Measurements from ENCODE around the gene S100P.
"Not testable (repeated sequence)": the region's sequence is repeated elsewhere in the genome, so short reads cannot be mapped to it uniquely, and the experiment has no call there.

The S100P gene

DNA sequence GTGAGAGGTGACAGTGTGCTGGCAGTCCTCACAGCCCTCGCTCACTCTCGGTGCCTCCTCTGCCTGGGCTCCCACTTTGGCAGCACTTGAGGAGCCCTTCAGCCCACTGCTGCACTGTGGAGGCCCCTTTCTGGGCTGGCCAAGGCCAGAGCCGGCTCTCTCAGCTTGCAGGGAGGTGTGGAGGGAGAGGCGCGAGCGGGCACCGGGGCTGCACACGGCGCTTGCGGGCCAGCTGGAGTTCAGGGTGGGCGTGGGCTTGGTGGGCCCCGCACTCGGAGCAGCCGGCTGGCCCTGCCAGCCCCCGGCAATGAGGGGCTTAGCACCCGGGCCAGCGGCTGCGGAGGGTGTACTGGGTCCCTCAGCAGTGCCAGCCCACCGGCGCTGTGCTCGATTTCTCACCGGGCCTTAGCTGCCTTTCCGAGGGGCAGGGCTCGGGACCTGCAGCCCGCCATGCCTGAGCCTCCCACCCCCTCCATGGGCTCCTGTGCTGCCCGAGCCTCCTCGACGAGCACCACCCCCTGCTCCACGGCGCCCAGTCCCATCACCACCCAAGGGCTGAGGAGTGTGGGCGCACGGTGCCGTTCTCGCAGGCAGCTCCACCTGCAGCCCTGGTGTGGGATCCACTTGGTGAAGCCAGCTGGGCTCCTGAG lies 21.0 kb upstream of the S100P start:
- DNase-seq (ENCODE audit: low read depth in 2 of 2, low spot score in 1 of 2), result not testable (repeated sequence)

DNA sequence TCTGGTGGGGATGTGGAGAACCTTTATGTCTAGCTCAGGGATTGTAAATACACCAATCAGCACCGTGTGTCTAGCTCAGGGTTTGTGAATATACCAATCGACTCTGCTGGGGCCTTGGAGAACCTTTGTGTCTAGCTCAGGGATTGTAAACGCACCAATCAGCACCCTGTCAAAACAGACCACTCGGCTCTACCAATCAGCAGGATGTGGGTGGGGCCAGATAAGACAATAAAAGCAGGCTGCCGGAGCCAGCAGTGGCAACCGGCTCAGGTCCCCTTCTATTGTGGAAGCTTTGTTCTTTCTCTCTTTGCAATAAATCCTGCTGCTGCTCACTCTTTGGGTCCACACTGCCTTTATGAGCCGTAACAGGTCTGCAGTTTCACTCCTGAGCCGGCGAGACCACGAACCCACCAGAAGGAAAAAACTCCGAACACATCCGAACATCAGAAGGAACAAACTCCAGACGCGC lies 20.5 kb upstream of the S100P start:
- DNase-seq (ENCODE audit: low read depth in 2 of 2, low spot score in 1 of 2), result not testable (repeated sequence)

DNA sequence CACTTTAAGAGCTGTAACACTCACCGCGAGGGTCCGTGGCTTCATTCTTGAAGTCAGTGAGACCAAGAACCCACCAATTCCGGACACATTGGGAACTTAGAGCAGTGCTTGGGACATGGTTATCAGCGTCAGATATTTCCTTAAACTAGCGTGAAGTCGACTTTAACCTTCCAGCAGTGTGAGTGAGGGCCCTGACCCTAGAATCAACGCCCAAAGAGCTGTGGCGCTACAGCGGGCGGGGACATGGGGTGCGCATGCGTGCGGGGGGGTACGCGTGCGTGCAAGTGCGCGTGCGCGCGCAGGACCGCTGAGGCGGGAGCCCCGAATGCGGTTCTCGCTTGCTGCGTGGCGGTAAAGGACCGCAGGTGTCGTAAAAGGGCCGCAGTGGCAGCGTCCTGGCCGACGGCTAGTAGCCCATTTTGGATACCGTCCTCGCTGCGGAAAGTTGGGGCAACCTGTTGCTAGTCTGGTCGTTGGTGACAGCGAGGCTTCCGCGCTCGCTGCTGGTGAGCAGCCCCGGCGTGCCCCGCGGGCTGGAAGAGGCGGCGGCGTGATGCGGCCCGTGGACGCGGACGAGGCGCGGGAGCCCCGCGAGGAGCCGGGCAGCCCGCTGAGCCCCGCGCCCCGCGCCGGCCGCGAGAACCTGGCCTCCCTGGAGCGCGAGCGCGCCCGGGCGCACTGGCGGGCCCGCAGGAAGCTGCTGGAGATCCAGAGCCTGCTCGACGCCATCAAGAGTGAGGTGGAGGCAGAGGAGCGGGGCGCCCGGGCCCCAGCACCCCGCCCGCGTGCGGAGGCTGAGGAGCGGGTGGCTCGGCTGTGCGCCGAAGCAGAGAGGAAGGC lies 19.8 kb upstream of the S100P start:
- DNase-seq (ENCODE audit: low read depth in 2 of 2, low spot score in 1 of 2), result peak; percentile 75 to 92

DNA sequence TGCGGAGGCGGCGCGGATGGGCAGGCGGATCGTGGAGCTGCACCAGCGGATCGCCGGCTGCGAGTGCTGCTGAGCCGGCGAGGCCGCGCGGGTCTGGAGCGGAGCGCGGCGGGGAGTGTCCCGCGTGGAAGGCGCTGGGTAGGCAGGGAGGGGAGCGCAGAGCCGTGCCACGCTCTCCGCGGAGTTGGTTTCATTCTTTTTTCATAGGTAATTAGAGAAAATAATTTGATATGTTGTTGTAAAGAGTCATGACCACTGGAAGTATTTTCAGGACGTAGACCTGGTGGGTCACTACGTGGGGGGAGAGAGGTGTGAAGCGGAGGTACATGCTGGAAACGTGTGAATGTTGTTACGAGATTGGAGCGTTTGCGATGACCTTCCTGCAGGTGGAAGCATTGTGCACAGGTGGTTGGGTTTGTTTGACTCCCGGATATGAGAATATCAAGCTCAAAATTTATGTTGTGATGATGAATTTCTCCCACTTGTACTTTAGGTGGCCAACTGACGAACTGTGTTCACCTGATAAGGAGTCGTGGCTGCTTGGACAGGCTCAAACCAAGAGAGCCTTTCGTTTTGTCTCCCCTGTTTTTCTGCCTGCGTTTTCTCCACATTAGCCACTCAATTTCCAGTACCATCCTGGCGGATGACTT lies 19.1 kb upstream of the S100P start:
- DNase-seq (ENCODE audit: low read depth in 2 of 2, low spot score in 1 of 2), result no peak

DNA sequence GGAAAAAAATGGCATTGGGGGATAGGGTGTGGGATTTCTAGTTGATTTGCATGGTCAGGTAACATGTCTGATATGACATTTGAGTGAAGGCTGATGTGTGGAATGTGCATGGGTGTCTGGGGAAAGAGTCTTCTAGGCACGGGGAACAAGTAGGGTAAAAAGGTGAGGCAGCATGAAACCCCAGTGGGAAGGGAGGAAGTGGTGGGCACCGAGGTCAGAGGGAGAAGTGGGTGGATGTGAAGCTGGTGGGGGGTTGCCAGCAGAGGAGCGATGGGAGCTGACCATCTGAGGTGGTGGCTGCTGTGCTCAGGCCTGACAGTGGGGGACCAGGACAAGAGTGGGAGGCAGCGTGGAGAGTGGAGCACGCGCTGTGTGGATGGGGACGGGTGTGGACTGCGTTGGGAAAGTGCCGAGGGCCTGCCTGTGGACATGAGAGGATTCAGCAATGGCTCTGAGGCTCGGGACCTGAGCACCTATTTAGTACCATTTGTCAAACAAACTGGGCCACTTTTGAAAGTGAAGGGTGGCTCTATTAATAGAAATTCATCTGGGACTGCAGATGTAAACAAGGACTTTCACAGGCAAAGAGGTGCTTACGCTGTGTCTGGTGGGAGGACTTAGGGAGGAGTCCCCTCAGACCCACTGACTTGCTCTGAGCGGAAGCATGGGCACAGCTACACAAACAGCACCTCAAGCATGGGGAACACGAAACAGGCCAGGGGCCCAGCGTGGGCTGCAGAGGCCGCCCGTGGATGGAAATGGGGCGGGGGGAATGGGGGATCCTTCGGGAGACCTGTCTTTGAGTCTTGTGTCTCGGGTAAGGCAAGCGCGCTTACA lies 16.7 kb upstream of the S100P start:
- no peak for DNase-seq (ENCODE audit: low read depth in 2 of 2, low spot score in 1 of 2)

DNA sequence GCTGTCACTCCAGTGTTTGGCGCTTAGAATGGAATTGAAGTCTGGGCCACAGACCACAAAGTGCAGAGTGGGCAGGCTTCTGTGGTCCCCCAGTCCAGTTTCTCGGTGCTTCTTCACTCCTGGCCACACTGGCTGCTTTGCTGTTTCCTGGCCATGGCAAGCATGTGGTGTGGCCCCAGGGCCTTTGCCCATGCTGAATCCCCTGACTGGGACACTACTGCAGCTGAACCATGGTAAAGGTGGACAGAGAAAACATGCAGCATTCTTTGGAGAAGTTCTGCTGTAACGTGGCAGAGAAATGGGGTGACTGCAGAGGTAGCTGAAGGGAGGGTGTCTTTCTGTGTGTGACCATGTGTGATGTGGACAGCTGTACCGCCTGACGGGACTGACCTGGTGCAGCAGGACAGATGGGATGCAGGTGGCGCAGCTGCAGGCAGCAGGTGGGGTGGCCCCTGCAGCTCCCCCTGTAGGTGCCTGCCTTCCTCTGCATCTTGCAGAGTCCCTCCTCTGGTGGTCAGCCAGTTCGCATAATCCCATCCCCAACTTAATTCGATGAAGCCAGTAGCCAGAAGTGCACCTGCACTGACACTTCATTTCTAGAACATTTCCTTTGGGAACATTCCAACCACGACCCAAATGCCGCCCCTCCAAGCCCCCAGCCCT lies 13.2 kb upstream of the S100P start:
- DNase-seq (ENCODE audit: low read depth in 2 of 2, low spot score in 1 of 2), result no peak

DNA sequence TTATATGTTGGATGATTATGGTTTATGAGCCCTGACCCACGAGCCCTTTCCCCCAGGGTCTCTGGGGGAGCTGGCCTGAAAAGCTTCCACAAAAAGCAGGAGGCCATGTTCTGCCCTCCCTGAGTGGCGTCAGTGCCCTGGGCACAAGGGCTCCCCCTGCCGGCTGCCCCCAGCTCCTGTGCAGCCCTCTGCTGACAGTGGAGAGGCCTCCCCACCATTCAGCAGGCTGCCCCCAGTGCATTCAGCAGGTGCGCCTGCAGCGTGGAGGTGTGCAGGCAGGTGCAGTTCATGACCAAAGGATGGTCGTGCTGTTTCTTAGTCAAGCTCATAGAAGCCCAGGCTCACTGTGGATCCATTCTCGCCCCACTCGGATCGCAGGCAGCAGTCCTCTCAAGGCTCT lies 12.5 kb upstream of the S100P start:
- no peak for DNase-seq (ENCODE audit: low read depth in 2 of 2, low spot score in 1 of 2)

DNA sequence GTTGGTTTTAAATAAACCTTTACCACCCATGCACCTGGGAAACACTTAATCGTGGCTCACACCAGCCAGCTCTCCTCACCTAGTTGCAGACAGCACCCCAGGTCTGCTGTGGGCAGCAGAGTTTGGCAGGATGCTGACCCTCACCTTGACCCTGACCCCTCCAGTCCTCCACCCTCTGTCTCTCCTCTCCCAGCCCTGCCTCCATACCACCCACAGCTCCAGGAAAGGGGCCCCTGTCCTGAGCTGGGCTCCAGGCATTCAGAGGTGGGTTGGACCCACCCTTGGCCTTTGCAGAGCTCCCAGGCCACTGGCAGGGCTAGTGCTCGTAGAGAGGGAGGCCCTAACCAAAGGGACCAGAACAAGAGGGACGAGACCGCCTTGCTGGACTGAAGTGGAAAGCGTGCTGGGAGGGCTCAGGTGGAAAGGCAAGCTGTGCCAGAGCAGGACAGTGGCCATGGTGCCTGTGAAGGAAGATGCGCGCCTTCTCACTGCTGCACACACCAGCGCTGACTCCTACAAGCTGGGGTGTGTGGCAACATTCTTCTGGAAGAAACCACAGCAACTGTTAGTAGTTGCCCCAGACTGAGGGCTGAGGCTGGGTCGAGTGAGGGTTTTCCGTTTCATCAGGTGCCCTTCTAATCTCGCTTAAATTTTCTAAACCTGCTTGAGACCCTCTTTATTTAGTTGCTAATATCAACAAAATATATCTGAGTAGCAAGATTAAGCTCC lies 10.7 kb upstream of the S100P start:
- DNase-seq (ENCODE audit: low read depth in 2 of 2, low spot score in 1 of 2), result no peak

DNA sequence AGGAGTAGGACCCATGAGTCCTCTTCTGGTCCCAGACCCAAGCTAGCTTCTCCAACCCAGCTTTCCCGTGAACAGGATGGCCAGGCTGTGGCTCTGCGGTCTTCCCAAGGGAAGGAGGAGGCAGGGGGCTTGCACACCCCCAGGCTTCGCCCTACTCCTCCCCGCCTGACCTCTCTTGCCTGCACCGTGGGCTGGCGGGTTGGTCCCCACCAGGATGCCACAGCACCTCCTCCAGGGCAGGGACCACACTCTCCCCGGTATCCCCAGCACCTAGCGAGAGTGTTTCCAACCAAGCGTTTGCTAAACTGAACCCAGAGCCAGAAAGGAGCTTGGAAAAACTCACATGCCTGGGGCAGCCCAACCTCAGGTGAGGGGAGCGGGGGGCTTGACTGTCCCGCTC lies 9.0 kb upstream of the S100P start:
- DNase-seq (ENCODE audit: low read depth in 2 of 2, low spot score in 1 of 2), result no peak

DNA sequence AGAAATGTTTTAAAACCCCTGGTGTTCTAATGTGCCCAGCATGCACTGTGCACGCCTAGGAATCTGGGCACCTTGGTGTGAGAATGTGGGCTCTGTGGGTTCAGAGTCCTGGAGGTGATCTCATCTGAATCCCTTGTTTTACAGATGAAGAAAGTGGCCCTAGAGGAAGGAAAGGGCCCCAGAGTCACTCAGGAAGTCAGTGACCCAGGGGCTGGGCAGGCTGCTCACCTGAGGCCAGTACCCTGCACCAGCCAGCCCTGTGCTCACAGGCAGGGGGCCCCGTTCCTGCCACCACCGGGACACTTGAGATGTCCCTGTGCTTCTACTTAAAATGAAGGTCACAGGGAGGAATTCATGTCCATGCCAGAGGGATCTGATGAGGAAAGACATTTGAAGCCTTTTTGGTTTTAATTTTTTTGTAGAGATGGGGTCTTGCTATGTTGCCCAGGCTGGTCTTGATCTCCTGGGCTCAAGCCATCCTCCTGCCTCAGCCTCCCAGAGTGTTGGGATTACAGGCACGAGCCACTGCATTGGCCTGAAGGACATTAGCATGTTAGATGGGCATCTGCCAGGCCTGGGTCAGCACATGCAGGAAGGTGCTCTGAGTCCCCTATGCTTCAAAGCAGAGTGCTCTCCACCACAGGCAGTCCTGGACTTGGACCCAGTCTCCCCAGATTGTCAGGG lies 7.4 kb upstream of the S100P start:
- no peak for DNase-seq (ENCODE audit: low read depth in 2 of 2, low spot score in 1 of 2)

DNA sequence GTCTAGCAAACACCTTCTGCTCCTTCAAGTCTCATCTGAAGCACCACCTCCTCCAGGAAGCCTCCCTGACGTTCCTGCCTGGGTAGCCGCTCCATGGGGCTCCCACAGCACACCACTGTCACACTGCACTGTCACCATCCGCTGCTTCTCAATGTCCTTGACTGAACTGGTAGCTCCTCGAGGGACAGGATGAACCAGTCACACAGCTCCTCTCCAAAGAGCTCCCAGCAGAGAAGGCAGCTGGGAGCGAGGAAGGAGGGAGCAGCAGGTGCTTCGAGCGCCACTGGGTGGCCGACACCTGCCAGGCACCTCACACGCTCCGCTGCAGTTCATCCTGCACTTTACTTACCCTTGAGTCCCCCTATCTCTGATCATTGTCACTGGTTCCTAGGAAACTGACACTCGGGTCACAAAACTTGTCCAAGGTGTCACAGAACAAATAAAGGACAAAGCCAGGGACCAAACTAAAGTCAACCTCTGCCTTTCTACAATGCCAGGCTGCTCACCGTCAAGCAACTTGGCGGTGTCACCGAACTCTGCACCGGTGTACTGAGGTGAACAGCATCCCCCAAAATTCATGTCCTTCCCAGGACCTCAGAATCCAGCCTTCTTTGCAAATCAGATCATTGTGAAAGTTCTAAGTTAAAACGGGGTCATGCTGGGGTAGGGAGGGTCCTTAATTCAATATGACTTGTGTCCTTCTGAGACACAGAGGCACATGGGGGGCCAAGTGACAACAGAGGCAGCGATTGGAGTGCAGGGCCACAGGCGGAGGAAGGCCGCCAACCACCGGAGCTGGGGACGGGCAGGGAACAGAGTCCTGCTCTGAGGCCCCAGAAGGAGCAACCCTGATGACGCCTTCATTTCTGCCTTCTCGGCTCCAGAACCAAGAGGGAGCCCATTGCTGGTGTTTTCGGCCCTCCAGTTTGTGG lies 5.5 kb upstream of the S100P start:
- DNase-seq (ENCODE audit: low read depth in 2 of 2, low spot score in 1 of 2), result no peak

DNA sequence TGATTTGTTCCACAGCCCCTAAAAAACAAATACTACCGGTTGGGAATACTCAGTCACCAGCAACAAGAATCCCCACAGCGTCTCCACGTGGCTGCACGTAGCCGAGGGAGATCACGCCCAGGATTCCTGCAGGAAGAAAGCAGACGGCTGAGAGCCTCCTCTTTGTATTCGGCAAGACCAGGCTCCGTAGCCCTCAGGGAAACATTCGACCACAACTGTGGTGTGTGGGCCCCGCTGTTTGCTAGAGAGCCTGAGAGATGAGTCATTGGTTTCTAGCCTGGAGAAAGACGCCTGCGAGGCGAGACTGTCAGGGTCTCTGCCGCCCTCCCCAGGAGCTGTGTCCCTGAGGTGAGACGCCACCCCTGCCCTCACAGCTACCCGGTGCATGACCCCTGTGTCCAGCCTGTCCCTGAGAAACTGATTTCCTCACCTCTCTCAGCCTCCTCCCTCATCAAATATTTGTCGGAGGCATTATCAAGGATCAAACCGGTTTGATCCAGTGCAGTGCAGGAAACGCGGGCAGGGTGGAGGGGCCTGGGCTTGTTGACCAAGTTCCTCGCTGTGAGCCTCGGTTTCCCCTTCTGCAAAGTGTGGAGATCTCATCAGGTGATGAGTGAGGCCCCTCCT lies 4.7 kb upstream of the S100P start:
- DNase-seq (ENCODE audit: low read depth in 2 of 2, low spot score in 1 of 2), result peak; percentile 37 to 62

DNA sequence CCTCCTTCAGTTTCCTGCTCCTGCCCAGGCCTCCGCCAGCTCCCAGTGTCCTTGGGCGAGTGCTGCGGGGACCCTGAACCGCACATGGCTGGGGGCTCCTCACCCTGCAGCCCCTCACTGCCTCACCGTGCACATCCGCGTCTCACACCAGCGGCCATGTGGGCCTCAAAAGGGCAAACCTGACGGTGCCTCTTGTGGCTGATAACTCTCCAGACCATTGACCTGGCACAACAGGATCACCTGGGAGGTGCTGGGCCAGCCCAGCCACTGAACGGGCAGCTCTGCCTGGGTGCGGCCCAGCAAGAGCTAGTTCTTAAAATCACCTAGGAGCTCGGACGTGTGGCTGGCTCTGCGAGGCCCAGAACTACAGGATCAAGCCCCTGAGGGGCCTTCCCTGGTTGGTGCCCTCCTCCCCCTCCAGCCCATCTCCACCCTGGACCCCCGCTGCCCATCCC lies 4.1 kb upstream of the S100P start:
- no peak for DNase-seq (ENCODE audit: low read depth in 2 of 2, low spot score in 1 of 2)

DNA sequence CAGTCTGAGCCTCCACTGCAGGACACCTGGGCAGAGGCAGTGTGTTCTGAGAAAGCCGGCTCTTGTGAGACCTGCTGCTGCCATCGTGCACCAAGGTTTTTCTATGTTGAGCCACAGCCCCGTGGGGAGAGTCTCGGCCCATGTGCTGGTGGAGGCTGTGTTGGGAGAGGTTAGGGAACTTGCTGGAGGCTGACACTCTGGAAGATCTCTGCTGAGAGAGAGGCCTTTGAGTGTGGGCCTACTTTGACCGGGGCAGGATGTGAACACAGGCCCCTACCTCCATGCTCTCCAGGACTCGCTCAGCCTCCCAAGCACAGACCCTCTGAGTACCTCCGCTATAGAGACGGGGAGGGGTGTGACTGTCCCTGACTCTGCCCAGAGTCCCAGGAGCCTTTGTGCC lies 1.3 kb upstream of the S100P start:
- DNase-seq (ENCODE audit: low read depth in 2 of 2, low spot score in 1 of 2), result no peak

DNA sequence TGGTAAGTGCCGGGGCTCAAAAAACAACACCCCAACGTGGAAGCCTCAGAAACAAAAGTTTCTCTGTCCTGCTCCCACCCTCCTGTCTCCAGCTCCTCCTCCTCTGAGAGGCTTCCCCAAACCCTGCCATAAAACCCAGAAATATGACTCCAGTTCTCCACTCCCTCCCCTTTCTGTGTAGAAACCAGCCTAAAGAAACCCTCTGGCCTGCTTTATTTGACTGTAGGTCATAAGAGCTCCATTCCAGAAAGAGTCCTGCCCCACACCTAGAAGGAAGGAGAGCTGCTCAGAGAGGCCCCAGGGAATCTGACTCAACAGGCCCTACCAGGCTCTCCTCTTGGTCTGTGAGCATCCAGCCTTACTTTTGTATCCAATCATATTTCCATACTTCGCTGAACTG lies 872 bp upstream of the S100P start:
- no peak for DNase-seq (ENCODE audit: low read depth in 2 of 2, low spot score in 1 of 2)

DNA sequence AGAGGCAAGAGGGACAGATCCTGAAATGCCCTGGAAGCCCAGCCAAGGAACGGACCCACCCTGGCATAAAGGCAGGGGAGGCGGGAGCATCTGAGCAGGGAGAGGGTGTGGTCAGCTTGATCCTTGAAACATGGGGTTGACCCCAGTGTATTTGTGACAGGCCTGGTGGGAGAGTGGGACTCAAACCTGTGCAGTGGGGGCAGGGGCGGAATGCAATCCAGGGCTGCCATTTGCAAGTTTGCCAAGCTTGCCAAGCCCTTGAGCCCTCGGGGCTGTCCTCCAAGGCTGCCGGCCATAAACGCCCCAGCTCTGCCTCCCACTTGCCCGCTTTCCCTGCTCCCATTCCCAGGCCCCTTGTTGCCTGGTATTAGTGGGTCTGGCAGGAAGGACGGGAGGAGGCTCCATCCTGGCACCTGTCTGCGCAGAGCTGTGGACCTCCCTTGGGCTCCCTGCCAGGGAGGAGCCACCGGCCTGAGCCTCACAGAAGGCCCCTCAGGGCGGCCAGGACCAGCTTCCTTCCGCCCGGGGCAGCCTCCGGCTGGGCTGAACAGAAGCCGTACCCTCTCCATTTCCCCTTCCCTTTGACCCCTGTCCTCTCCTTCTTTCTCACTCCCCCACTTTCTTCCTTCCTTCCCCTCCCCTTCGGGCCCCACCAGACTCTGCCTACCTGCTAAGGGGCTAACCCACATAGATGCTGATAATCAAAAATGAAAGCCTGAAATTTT lies 661 bp downstream of the S100P start:
- no peak for DNase-seq (ENCODE audit: low read depth in 2 of 2, low spot score in 1 of 2)

Measured in stimulated activated CD8-positive, alpha-beta memory T cell treated with anti-CD3 and anti-CD28 coated beads, Interleukin-4, amount 100 ng/mL, for 1 hour (primary cell).